Fibroblast of the aortic adventitia (primary cell): ENCODE results near the gene FXYD5. TPM values are rescaled to one million over a fixed set of nuclear protein-coding genes. Genes with fewer than 3 reads are reported as not detected.

Experiments used
- DNase-seq: peaks from one replicate; pipeline ENCODE4 v3.0.0-alpha.2; 2010; ENCODE audit warnings: low read depth
- H3K4me3 ChIP-seq: 2 replicates; pipeline ENCODE4 v1.5.1; 2011; ENCODE audit warnings: low read depth, mild to moderate bottlenecking, control low read depth, low read length, moderate library complexity
- small RNA-seq: library from RNA; depleted of rRNA; stranded (forward); fragments of <200 nt; gene quantifications from one replicate; pipeline ENCODE3, GENCODE V24; 2012
- total RNA-seq: library from RNA; depleted of rRNA; stranded (reverse); fragments of >200 nt; gene quantifications from 2 replicates; pipeline ENCODE4 v1.2.3, GENCODE V29; 2012; ENCODE audit warnings: low replicate concordance
- TF ChIP-seq, protein P1 (sequence below): IDR thresholded peaks from 2 replicates; pipeline ENCODE4 v1.5.1; 2011; ENCODE audit warnings: mild to moderate bottlenecking, low read length, control low read depth, inconsistent platforms; ENCODE audit not compliant: insufficient read depth

The FXYD5 gene
- total RNA-seq, 1 donor: 59.8 TPM

DNA sequence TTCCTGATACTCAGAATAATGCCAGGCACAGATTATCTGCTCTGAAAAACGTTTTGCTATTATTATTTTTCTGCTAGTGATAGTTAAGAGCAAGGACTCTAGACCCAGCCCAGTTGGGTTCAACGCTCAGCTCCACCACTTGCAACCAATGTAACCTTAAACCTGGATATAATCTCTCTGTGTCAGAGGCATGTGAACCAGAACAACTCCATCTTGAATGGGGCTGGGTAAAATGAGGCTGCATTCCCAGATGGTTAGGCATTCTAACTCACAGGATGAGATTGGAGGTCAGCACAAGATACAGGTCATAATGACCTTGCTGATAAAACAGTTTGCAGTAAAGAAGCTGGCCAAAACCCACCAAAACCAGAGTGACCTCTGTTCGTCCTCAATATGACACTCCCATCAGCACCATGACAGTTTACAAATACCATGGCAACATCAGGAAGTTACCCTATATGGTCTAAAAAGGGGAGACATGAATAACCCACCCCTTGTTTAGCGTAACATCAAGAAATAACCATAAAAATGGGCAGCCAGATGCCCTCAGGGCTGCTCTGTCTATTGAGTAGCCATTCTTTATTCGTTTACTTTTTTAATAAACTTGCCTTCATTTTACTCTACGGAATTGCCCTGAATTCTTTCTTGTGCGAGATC, 60.4 kb downstream of the FXYD5 start:
- TF ChIP-seq, protein P1, sequence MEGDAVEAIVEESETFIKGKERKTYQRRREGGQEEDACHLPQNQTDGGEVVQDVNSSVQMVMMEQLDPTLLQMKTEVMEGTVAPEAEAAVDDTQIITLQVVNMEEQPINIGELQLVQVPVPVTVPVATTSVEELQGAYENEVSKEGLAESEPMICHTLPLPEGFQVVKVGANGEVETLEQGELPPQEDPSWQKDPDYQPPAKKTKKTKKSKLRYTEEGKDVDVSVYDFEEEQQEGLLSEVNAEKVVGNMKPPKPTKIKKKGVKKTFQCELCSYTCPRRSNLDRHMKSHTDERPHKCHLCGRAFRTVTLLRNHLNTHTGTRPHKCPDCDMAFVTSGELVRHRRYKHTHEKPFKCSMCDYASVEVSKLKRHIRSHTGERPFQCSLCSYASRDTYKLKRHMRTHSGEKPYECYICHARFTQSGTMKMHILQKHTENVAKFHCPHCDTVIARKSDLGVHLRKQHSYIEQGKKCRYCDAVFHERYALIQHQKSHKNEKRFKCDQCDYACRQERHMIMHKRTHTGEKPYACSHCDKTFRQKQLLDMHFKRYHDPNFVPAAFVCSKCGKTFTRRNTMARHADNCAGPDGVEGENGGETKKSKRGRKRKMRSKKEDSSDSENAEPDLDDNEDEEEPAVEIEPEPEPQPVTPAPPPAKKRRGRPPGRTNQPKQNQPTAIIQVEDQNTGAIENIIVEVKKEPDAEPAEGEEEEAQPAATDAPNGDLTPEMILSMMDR: no peak
- DNase-seq: no peak
- no peak overlapping the region for H3K4me3 ChIP-seq

DNA sequence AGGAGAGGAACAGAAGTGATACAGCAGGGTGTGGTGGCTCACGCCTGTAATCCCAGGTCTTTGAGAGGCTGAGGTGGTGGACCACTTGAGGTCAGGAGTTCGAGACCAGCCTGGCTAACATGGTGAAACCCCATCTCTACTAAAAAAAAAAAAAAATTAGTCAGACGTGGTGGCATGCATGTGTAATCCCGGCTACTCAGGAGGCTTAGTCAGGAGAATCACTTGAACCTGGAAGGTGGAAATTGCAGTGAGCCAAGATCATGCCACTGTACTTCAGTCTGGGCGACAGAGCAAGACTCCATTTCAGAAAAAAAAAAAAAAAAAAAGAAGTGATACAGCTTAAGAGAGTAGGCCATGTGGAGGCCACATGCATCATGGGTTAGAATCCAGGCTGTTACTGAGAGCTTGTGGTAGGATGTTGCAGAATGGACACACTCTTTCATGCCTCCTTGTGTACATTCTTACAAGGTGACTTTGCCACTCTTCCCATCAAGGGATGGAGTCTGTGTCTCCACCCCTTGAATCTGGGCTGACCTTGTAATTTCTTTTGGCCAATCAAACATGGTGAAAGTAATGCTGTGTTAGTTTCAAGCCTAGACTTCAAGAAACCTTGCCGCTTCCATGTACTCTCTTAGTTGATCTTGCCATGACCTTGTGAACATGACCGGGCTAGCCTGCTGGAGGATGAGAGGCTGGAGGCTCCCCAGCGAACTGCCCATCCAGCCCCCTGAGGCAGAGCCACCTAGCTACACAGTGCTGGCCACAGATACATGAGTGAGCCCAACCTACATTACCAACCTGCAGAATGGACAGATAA, 61.7 kb downstream of the FXYD5 start:
- TF ChIP-seq, protein P1: no peak
- DNase-seq: no peak
- no peak overlapping the region for H3K4me3 ChIP-seq

DNA sequence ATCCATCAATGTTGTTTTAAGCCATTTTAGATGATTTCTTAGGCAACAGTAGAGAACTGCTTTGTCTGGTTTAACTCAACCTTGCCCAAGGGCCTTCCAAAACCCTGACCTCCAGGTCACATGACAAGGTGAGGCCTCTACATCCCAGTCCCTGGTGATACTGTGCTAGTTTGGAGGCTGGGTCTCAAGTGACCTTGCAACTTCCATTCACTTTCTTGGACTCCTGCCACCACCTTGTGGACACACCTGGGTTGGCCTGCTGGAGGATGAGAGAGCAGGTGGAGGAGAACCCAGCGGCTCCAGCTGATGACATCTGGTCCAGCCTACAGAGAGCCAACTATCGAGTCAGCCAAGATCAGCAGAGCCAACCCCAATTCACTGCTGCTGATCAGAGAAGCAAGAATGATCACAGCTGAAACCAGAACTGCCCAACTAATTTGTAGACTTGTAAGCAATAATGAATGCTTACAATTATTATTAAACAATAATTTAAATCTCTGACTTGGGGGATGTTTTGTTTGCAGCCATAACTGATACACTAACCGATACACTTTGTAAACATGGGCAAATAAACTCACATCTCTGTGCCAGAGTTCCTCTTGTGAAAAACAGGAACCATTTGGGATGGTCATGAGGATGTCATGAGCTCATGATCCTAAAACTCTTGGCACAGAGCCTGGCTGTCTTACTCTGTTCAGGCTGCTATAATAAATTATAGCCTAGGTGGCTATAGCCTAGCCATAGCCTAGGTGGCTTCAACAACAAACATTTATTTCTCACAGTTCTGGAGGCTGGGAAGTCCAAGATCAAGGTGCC, 62.5 kb downstream of the FXYD5 start:
- TF ChIP-seq, protein P1: no peak

DNA sequence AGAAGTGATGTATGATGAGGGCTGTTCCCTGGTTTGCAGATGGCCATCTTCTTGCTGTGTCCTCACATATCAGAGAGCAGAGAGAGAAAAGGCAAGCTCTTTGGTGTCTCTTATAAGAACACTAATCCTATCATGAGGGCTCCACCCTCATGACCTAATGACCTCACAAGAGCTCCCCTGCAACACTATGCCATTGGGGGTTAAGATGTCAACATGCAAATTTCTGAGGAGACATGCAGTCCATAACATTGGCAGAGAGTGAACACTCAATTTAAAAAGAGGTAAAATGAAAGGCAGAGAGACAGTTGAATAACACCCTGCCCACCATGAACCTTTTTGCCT, 63.1 kb downstream of the FXYD5 start:
- DNase-seq: no peak
- no peak overlapping the region for H3K4me3 ChIP-seq
- TF ChIP-seq, protein P1: no peak

More for the DNA sequence above, 62.5 kb downstream of the FXYD5 start:
- no peak for DNase-seq
- H3K4me3 ChIP-seq: no peak overlapping the region

DNA sequence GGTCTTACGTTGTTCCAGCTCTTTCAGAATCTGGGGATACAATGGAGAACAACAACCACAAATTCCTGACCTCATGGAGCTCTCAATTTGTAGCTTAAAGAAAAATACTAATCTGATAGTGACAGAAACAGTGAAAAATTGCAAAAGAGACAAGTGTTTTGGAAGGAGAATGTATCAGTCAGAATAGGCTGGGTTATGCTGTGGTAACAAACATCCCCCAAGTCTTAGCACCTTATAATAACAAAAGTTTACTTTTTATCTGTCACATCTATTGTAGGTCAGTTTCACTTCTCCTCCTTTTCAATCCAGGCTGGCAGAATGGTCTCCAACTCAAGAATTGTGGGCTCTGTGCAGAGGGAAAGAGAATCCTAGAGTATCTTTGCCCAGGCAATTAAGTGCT, 64.5 kb downstream of the FXYD5 start:
- H3K4me3 ChIP-seq: no peak overlapping the region
- TF ChIP-seq, protein P1: no peak
- DNase-seq: no peak

Small RNAs within 50 kb of the gene (small RNA-seq; reads per million reads assigned to genes)
- not detected for gene AC020907.2

Other genes with a start within 250 kb of the FXYD5 start
- gene ZNF30, start 227.8 kb upstream of the FXYD5 start, total RNA-seq: 1.9 and 4.2 TPM in 2 replicates
- 1.7 and 3.0 TPM in 2 replicates for gene ZNF792, start 190.5 kb upstream of the FXYD5 start, total RNA-seq
- gene GRAMD1A, start 154.4 kb upstream of the FXYD5 start, total RNA-seq: 25.1 and 27.0 TPM in 2 replicates
- gene SCN1B, start 124.3 kb upstream of the FXYD5 start, total RNA-seq: 7.0 and 12.1 TPM in 2 replicates
- 0.98 TPM in 1 of 2 replicates, not detected in the other for gene HPN, start 113.0 kb upstream of the FXYD5 start, total RNA-seq
- 1.3 TPM in 1 of 2 replicates, not detected in the other for gene FXYD3, start 38.9 kb upstream of the FXYD5 start, total RNA-seq
- gene LGI4, start 19.7 kb upstream of the FXYD5 start, total RNA-seq: 0.09 and 3.7 TPM in 2 replicates
- 2.5 and 6.5 TPM in 2 replicates for gene FXYD1, start 15.9 kb upstream of the FXYD5 start, total RNA-seq
- not detected in 2 replicates for gene FXYD7, start 11.5 kb upstream of the FXYD5 start, total RNA-seq
- gene FAM187B, start 74.0 kb downstream of the FXYD5 start, total RNA-seq: not detected in 2 replicates
- gene LSR, start 94.3 kb downstream of the FXYD5 start, total RNA-seq: 0.54 TPM in 1 of 2 replicates, not detected in the other
- gene USF2, start 114.2 kb downstream of the FXYD5 start, total RNA-seq: 51.6 and 72.9 TPM in 2 replicates
- not detected in 2 replicates for gene HAMP, start 127.8 kb downstream of the FXYD5 start, total RNA-seq
- gene MAG, start 137.4 kb downstream of the FXYD5 start, total RNA-seq: not detected in 2 replicates
- gene CD22, start 174.5 kb downstream of the FXYD5 start, total RNA-seq: not detected in 2 replicates
- gene FFAR1, start 193.2 kb downstream of the FXYD5 start, total RNA-seq: not detected in 2 replicates
- gene FFAR3, start 203.7 kb downstream of the FXYD5 start, total RNA-seq: not detected in 2 replicates
- not detected in 2 replicates for gene GPR42, start 216.3 kb downstream of the FXYD5 start, total RNA-seq